GM10847 (cell line): ENCODE results near the gene ADARB1.

ENCODE experiments used
- POLR2A ChIP-seq: IDR thresholded peaks from 2 replicates; pipeline ENCODE4 v1.6.1; 2011; ENCODE audit not compliant: insufficient read length; ENCODE audit errors: extremely low read depth

ADARB1 gene

GRCh38 chr21:45200581-45201296, 126.4 kb downstream of the ADARB1 start:
- no peak for TF ChIP-seq POLR2A

DNA sequence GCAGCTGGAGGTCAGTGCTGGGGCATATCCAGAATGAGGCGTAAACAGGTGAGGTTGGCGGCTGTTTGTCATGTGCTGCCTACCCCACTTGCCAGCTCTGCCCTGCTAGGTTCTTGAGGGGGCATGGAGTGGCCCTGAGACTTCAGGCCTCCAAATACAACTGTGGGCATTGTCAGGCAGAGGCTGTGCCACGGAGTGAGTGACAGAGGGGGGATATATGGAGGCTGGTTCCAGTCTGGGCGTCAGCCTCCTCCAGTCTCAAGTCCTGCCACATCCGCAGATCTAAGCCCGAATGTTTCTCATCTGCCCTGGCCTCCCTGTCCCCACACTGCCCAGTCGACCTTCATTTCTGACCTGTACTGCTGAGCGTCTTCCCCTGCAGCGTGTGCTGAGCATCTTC, 128.0 kb downstream of the ADARB1 start:
- TF ChIP-seq POLR2A: no peak

- TF ChIP-seq POLR2A: no peak
Measured at GRCh38 chr21:45202889-45203288, 128.5 kb downstream of the ADARB1 start.

- TF ChIP-seq POLR2A: no peak
Measured at GRCh38 chr21:45203983-45204382, 129.6 kb downstream of the ADARB1 start.

GRCh38 chr21:45204395-45204794, 130.0 kb downstream of the ADARB1 start:
- TF ChIP-seq POLR2A: no peak

- no peak for TF ChIP-seq POLR2A
Measured at GRCh38 chr21:45207839-45208626, 133.7 kb downstream of the ADARB1 start.

DNA sequence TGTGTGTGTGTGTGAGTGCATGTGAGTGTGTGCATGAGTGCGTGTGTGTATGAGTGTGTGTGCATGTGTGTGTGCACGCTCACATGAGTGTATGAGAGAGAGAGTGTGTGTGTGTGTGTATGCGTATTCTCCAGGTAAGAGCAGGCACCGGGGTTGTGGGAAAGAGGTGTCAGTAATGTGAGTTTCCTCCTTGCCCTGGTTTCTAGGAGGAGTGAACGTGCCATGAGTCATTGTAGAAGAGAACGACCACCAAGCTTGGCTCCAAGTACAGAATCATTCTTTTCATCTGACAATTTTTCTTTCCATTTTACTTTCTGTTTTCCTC, 134.2 kb downstream of the ADARB1 start:
- no peak for TF ChIP-seq POLR2A

DNA sequence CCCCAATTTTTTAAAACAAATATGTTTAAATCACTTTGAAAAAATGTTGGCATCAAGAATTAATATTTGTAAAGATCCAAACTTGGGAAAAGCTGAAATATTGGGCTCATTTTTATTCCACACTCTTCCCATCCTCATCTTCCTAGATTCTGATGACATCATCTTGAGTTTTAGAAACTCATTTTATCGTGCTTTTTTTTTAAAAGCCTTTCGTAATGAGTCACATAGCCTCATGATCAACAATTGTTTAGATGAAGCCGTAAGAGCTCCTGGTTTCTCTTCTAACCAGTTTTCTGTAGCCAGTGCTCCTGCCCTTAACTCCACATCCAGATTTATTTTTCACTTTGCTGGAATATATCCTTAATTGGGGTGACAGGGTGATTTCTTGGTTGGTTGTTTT, 134.7 kb downstream of the ADARB1 start:
- no peak for TF ChIP-seq POLR2A

- no peak for TF ChIP-seq POLR2A
Measured at GRCh38 chr21:45209685-45210284, 135.4 kb downstream of the ADARB1 start.

GRCh38 chr21:45210461-45210983, 136.1 kb downstream of the ADARB1 start:
- no peak for TF ChIP-seq POLR2A

- TF ChIP-seq POLR2A: no peak
Measured at GRCh38 chr21:45211661-45212060, 137.3 kb downstream of the ADARB1 start.

DNA sequence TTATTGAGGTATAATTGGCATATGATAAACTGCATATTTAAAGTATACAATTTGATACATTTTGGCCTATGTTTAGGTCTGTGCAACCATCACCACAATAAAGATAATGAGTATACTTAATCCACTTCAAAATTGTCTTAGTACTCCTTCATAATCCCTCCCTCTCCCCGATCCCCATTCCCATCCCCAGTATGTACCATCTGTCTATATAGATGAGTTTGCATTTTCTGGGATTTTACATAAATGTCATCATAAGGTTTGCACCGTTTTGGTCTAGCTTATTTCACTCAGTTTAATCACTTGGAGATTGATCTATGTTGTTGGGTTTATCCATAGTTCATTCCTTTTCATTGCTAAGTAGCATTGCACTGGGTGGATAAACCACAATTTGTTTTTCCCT, 139.0 kb downstream of the ADARB1 start:
- TF ChIP-seq POLR2A: no peak

- TF ChIP-seq POLR2A: no peak
Measured at GRCh38 chr21:45215213-45215612, 140.8 kb downstream of the ADARB1 start.

DNA sequence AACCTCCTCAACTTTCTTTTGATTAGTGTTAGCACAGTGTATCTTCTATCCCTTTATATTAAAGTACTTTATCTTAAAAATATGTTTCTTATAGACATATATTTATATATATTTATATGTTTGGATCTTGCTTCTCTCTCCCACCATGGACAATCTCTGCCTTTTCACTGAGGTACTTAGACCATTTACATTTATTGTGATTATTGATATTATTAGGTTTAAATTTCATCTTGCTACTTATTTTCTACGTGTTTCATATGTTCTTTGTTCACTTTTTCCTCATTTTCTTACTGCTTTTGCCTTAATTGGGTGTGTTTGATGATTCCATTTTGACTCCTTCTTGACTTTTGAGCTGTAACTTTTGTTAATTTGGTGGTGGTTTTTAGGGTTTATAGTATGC, 142.6 kb downstream of the ADARB1 start:
- no peak for TF ChIP-seq POLR2A

DNA sequence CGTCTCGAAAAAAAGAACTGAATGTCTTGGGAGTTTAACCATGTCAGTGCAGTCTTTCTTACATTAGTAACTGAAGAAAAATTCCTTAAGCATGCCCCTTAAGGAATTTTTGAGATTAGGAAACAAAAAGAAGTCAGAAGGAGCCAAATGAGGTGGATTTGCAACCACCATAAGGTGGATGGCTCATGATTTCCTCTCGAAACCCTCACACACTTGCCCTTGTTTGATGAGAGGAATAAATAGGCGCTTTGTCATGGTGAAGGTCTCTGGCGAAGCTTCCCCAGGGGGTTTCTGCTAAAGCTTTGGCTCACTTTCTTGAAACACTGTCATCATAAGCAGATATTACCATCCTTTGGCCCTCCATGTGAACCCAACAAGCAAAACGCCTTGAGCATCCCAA, 145.1 kb downstream of the ADARB1 start:
- TF ChIP-seq POLR2A: no peak

DNA sequence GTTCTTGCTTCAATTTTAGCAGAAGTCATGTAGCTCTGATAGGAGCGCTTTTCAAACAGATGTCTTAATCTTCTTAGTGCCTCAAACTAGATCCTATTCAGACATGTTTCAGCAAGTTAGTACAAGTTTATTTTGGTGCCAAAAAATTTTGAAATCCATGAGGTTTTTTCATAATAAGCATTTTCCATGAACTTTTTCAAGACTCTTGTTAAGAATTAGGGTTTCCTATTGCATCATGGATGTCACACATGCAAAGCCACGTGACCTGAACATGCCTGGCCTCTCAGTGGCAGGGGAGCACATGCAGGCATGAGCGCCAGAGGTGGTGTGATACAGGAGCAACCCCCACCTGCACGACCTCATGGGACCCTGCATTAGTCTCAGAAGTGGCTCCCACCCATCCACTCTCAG, 145.7 kb downstream of the ADARB1 start:
- TF ChIP-seq POLR2A: no peak
